ENCODE data around the gene TMEM59L.

TMEM59L gene

DNA sequence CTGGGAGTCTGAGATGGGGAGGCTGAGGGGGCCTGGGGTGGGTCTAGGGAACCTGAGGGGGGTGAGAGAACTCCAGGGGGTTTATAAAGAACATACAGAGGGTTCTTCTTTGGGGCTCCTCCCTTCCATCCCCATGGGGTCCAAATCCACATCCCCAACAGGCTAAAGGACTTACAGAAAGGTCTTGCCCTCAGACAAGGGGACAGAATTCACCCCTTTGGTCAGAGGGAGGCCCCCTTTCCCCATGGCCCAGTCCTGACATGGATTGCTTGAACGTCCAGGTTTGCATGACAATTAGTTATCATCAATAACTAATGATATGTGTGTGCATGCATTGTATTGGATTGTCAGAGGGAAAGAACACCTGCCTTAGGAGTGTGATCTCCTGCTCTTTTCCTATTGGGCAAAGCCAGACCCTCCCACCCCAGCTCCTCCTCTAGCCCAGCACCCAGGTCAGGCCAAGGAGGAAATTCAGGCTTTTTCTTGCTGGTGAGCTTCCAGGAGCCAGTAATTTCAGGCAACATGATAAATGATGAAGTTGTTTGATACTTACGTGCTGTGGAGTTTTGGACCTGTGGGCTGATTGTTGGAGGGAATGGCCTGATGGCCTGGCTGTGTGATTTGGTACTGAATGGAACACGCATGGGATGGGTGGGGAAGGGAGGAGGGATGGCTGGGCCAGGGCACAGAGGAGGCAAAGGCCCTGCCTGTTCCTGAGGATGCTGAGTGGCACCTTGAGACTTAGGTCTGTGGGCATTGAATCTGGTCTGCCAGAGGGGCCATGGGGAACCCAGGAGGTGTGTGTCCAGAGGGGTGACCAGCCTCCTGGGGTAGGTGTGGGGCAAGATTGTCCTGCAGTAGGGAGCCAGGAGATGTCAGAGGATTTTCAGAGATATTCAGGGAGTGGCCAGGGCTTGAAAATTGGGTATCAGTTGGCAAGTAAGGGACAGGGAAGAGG lies 25.3 kb downstream of the TMEM59L start:
- no peak for DNase-seq (ENCODE audit: low read depth)

DNA sequence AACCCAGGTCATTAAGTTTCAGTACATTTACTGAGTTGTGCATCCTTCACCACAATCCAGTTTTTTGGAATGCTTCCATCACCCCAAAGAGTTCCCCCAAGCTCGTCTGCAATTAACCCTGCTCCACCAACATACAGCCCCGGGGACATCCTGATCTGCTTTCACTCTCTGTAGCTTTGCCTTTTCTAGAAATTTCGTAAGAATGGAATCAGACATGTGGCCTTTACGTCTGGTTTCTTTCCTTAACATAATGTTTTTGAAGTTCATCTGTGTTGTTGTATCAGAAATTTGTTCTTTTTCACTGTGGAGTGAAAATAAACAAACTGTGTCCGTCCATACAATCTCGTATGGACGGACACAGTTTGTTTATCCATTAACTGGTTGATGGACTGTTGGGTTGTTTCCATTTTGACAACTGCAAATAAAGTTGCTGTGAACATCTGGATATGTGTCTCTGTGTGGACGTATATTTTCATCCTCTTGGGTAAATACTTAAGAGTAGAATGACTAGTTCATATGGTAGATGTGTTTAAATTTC lies 27.1 kb downstream of the TMEM59L start:
- DNase-seq (ENCODE audit: low read depth) = no peak

DNA sequence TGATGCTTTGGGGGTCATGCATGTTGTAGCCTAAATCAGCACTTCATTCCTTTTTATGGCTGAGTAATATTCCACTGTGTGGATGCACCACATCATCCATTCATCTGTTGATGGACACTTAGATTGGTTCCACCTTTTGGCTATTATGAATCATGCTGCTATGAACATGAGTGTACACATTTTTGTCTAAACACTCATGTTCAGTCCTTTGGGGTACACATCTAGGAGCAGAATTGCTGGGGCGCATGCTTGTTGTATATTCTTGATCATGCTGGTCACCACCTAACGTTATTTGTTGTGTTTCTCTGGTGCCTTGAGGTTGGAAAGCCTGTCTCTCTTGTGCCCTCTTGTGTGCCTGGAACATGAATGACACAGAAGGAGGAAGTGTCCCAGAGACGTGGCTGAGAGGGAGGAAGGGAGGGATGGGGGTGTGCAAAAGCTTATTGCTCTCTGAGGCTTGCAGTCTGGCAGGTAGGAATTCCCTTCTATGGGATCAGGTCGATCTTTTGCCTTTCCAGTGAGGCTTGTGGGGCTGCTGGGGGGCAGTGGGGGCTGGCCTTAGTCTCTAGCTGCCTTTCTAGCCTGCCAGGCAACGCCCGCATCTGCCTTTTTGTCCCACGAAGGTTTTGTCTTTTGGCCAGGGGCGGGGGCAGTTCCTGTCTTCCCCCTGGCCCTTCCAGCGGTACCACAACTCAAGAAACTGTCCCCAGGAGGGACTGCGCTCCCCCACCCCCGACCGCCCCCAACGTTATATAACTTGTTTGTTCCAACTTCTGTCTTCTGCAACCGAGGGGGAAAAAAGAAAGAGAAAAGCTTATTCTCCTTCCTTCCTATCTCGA lies 31.7 kb downstream of the TMEM59L start:
- no peak for DNase-seq (ENCODE audit: low read depth)

DNA sequence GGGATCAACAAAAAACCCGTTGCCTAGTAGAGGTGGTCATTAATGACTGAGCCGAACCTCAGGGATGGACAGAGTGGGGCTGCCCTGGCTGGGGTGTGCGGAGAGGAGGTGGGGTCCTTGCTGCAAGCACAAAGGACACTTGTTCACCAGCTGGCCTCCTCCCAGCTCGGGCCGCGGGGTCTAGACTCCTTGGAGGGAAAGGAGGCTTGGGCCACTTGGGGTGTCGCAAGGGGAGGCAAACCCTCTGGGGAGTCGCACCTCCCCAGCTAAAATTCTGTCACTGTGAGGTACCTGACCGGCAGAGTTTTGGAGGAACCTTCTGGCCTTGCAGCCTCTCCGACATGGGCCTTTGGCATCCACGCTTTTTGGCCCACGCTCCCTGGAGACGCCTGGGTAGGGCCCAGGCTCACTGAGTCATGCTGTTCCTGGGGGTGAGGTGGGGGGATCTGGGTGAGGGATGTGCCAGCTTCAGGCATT lies 32.4 kb downstream of the TMEM59L start:
- DNase-seq (ENCODE audit: low read depth) = no peak

DNA sequence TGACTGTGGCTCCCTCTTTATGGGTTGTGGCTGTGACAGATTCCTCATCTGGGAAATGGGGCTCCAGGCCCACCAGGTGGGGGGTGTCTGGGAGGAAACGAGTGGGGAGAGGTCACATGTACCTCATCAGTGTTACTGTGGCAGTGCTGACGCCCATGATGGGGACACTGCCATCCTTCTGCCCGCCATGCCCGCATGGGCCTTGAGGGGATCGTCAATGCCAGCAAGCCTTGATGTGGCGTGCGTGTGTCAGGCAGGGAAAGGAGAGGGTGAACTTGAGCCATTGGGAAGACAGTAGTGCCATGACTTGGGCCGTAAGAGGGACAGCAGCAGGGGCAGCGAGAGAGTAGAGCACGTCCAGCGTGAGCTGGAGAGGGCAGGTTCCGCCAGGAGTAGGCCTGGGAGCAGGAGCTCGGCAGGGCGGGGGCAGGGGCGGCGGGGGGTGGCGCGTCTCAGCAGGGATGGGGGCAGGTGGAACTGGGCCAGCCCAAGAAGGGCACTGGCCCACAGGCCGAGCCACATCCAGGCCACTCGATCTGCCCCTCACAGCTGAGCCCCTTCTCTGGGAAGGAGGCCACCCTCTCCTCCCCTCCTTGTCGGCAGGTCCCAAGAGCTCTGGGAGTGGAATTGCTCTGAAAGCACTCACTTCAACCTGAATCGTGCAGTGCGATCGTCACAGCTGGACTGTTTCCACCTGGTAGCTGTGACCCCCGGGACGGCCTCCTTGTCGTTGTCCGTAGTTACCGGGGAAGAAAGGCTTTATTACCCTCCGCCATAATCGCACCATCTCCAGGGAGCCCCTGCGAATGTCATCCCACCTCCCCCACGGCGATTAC lies 34.1 kb downstream of the TMEM59L start:
- no peak for DNase-seq (ENCODE audit: low read depth)

DNA sequence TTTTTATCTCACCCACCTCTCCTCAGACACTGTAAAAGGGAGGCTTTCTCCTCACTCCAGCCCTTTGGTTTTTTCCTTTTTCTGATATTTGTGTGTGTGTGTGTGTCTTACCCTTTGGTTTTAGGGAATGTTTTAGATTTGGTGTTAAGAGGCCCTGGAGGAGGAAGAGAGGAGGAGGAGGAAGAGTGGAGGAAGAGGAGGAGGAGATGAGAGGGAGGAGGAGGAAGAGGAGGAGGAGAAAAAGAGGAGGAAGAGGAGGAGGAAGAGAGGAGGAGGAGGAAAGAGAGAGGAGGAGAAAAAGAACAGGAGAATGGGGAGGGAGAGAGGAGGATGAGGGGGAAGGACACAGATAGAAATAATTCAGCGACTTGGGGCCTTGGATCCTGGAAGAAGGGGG lies 34.7 kb downstream of the TMEM59L start:
- no peak for DNase-seq (ENCODE audit: low read depth)

DNA sequence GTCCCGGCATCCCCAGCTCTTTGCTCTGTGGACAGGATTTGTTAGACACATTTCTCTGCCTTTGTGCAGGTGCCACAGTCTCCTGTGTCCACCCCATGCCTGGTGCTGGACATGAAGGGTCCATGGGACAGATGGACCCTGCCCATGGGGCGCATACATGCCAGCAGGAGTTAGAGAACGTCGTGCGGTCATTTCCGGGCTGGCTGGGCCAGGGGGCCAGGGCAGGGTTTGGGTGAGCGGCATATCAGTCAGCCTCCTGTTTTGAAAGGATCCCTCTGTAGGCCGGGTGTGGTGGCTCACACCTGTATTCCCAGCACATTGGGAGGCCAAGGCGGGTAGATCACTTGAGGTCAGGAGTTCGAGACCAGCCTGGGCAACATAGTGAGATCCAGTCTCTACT lies 35.1 kb downstream of the TMEM59L start:
- no peak for DNase-seq (ENCODE audit: low read depth)

DNA sequence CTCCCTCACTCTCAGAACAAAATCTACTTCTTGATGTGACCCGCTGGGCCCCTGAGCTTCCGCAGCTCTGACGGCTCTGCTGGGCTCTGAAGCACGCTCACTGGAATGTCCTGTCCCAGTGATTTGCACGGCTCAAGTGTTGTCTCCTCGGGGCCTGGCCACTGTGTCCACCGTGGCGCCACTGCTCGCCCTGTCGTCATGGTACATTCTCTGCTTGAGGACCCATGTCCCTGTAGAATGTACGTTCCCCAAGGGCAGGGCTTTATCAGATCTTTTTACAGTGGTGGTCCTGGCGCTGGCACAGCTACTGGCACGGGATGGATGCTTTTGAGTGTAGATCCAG lies 36.3 kb downstream of the TMEM59L start:
- no peak for DNase-seq (ENCODE audit: low read depth)

DNA sequence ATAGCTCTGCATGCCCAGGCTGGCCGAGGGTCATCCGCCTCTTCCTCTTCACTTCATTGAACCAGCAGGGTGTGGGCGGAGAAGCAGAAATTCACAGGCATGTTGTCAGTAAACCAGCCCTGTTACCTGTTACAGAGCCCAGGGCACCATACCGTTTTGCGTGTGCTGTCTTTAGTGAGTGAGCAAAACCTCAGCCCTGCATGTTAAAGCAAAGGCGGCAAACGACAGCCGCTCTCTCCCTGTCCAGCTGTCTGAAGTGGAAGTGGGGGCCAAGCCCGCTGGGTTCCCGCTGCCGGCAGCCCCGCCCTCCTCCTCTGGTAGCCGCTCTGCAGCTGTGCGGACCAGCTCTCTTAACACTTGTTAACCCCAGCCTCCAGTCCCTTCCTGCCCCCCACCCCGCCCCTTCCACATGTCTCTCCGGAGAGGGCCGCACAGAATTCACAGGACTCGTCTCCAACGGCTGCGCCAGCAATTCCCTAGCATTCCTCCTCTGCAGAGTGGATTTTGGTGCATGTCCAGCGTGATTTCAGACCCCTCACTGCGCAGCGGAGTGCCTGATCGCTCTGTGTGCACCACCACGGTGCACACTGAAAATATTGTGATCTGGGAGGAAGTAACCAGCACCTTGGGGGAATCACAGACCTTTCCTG lies 36.8 kb downstream of the TMEM59L start:
- no peak for DNase-seq (ENCODE audit: low read depth)

DNA sequence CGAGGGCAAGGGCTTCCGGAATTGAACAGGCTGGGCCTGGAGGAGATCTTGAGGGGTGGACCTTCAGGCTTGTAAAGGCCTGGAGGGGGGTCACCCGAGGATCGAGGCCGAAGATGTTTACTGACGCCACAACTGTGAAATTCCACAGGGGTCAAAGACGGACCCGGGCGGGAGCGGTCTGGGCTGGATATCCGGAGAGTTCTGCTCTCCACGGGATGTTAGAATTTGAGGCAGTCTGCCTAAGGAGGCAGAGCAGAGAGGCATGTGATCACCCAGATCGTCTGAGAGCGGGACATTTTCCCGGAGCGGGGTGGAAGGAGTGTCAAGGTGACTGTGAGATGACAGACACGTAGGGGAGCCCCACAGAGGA lies 37.3 kb downstream of the TMEM59L start:
- no peak for DNase-seq (ENCODE audit: low read depth)

DNA sequence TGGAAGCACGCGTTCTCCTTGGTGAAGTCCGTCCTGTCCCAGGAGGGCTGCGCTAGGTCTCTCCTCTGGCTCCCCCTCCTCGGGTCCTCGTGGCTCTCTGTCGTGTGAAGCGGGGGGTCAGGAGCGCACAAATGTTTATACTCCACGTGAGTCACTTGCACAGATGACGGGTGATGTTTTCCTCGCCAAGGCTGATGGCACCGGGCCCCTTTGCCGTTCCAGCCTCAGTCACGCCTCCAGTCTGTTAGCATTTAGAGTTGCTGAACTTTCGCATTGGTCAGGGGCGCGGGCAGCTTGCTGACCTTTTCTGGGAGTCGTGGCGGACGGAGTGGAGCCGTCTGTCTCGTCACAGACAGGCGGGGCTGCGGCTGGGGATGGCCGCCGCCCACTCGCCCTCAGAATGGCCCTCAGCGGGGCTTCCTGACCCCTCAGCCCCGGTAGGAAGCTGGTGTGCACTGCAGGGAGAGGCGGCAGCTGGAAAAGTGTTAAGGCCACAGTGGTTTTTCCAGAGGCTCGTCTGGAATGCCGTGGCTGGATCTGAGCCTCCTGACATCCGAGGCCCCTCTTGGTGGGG lies 37.9 kb downstream of the TMEM59L start:
- DNase-seq (ENCODE audit: low read depth) = no peak

DNA sequence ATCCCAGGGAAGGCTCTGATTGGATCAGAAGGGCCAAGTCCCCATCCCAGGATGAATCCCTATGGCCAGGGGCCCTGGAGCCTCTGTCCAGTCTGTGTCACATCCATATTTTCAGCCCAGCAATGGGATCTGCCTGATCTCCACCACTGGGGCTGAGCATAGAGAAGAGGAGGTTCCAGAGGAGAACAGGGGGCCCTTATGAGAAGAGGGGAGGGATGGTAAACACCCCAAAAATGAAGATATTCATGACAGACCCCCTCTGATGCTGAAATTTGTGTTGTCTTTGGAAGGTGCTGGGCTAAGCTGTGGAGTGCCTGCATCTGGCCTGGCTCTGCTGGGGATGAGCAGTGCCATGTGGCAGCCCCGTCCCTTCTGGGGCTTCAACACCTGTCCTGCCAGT lies 38.6 kb downstream of the TMEM59L start:
- DNase-seq (ENCODE audit: low read depth) = no peak

DNA sequence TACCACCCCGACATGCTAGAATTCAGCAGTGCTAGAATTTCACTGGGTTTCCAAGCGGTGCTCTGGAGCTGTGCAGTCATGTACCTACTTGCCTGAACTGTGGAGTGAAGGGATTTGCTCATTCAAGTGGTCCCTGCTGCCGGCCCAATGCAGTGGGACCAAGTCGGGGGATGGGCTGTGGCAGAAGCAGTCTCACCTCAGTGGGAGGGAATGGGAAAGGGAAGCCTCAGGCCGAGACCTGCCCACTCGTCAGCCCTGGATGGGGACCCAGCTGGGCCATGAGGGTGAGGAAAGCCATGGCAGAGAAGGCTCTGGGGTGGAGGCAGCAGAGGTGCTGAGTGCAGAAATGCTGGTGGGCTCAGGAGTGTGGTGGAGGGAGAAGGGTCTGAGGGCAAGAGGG lies 39.1 kb downstream of the TMEM59L start:
- DNase-seq (ENCODE audit: low read depth) = no peak

DNA sequence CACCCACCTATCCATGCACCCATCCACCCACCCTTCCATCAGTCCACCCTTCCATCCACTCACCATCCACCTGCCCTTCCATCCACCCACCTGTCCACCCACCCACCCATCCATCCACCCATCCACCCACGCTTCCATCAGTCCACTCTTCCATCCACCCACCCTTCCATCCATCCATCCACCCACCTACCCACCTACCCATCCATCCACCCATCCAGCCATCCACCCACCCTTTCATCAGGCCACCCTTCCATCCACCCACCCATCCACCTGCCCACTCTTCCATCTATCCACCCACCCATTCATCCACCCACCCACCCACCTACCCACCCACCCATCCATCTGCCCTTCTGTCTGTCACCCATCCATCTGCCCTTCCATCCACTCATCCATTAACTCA lies 41.2 kb downstream of the TMEM59L start:
- DNase-seq (ENCODE audit: low read depth) = no peak

DNA sequence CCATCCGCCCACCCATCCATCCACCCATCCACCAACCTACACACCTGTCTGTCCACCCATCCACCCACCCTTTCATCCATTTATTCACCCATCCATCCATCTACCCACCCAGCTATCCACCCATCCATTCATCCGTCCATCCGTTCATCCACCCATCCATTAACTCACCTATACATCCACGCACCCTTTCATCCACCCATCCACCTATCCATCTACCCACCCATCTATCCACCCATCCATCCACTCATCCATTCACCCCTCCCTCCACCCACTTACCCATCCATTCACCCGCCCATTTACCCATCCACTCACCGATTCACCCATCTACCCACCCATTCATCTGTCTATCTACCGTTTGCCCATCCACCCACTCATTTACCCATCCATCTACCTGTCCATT lies 41.8 kb downstream of the TMEM59L start:
- no peak for DNase-seq (ENCODE audit: low read depth)

DNA sequence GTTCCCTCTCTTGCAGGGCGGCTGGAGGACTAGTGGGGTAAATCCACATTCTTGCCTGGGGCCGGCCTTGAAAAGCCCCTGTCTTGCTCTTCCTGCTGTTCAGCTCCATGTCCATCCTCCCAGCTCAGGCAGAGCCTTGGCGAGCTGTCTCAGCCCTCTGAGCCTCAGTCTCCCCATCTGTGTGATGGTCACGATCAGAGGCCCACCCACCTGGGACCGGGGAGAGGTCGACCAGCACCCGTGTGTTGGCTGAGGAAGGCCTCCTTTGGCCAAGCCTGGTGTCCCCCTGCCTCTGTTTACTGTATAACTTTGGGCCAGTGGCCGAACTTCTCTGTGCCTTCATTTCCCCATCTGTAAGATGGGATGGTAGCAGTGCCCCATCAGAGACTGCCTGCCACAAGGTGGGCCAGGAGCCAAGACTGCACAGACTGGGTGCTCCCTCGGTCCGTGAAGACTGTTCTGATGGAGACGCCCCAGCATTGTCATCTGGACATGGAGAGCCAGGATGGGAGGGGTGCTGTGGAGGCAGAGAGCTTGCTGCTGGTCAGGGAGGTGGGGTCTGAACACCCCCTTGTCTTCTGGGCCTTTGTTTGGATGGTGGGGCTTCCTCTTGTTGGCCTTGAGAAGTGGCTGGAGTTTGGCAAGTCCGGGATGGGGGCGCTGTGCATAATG lies 42.6 kb downstream of the TMEM59L start:
- DNase-seq (ENCODE audit: low read depth) = no peak

DNA sequence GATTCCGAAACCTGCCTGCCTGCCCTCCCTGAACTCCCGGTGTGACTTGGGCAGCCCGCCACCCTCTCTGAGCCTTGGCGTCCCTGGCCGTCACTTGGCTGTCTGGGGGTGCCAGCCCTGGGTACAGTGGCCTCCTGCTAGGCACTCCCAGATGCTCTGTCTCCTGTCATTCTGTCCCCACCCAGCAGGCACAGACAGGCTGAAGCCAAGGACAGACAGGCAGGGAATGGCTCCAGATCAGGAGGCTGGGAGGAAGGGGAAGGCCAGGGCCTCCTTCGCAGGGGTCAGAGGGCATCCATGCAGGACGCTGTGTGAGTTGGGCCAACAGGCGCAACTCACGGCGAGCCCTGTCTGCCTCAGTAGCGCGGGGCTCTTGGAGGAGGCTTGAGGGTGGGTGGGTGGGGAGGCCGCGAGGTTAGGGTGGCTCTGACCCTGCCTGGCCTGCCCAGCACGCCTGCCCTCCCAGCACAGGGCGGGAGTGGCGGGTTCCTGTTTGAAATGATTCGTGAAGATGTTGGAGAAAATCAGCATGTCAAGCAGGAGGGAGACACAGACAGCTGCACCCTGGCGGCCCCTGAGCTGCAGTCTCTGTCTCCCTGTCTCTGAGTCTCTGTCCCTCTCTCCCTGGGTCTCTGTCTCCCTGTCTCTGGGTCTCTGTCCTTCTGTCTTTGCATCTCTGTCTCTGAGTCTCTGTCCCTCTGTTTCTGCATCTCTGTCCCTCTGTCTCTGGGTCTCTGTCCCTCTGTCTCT lies 43.8 kb downstream of the TMEM59L start:
- no peak for DNase-seq (ENCODE audit: low read depth)

DNA sequence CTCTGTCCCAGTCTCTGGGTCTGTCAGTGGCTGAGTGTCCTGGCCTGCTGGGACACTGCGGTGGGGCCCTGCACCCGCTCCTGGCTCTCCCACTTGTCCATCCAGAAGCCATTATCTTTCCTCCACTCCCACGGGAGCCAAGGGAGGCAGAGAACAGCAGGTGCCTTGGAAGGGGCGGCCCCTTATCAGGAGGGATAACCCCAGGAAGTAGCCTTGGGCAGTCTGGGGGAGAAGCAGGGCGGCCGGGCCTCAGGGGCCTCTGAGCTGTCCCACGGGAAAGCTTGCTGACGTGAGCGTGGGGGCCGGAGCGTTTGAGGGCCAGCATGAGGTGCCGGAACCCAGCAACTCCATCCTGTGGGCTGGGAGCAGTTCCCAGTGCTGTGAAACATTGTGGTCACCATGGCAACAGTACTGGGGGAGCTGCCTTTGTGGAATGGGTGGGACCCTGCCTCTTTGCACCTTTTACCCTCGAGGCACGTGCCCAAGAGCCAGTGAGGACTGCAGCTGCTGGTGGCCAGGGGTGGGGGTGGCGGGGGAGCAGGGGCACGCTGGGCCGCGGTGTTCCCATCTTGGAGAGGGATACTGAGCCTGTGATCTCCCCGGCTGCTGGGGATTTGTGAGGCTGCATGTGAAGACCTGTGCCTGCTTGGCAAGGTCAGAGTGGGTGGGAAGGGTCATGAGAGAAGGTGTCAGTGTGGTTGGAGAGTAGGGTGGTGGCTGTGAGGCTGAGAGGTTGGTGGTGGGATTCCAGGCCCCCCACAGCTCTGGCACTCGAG lies 45.1 kb downstream of the TMEM59L start:
- DNase-seq (ENCODE audit: low read depth) = no peak

DNA sequence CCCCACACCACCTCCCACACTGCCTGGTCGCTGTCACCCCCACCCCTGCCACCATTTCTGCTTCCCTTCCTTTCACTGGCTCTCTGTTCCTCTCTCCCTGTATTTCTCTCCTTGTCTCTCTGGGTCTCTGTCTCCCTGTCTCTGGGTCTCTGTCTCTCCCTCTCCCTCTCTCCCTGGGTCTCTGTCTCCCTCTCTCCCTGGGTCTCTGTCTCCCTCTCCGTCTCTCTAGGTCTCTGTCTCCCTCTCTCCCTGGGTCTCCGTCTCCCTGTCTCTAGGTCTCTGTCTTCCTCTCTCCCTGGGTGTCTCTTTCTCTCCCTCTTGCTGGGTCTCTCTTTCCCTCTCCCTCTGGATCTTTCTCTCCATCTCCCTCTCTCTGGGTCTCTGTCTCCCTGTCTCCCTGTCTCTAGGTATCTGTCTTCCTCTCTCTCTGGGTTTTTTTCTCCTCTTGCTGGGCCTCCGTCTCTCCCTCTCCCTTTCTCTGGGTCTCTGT lies 45.7 kb downstream of the TMEM59L start:
- DNase-seq (ENCODE audit: low read depth) = no peak
